ENCODE measurements around the gene SLC31A2. TPM values are rescaled to one million over a fixed set of nuclear protein-coding genes. Genes with fewer than 3 reads are reported as not detected.

SLC31A2 gene
- 7.1 and 10.6 TPM in 2 replicates for total RNA-seq

GRCh38 chr9:113150670-113151611 is at the start of gene SLC31A2:
Gene SLC31A2, plus strand, starts transcription at chr9:113151007. Its CDS starts 68 bp downstream, at chr9:113151075.

Other genes starting within 250 kb of the SLC31A2 start
- 2.5 and 4.5 TPM in 2 replicates for gene ZNF883, start 138.8 kb upstream of the SLC31A2 start, total RNA-seq
- 0.58 and 1.5 TPM in 2 replicates for gene ZFP37, start 94.3 kb upstream of the SLC31A2 start, total RNA-seq
- 13.1 and 14.8 TPM in 2 replicates for gene FKBP15, start 70.3 kb downstream of the SLC31A2 start, total RNA-seq
- gene SLC31A1, start 70.5 kb downstream of the SLC31A2 start, total RNA-seq, result 18.5 and 21.0 TPM in 2 replicates
- 34.2 and 43.2 TPM in 2 replicates for gene CDC26, start 124.6 kb downstream of the SLC31A2 start, total RNA-seq
- 14.8 and 22.0 TPM in 2 replicates for gene PRPF4, start 124.7 kb downstream of the SLC31A2 start, total RNA-seq
- not detected in 2 replicates for gene RNF183, start 152.4 kb downstream of the SLC31A2 start, total RNA-seq
- gene WDR31, start 189.3 kb downstream of the SLC31A2 start, total RNA-seq, result 0.47 and 1.6 TPM in 2 replicates
- not detected in 2 replicates for gene BSPRY, start 198.5 kb downstream of the SLC31A2 start, total RNA-seq
- 5.4 and 14.9 TPM in 2 replicates for gene HDHD3, start 226.0 kb downstream of the SLC31A2 start, total RNA-seq

Measured in pericardium fibroblast (primary cell).